DOHH2 (cell line): ENCODE data around the gene HSD17B7.
A peak's percentile ranks its signal among the peaks of the same experiment; 100 is the strongest.

Experiments used
- H3F3A ChIP-seq: fragments of 200-600 bp; sonication (generic), shearing (Covaris generic); 2 replicates; pipeline ENCODE4 v1.6.0; 2016; ENCODE audit warnings: antibody characterized with exemption, mild to moderate bottlenecking; ENCODE audit not compliant: control insufficient read depth, insufficient read depth
- H3K27ac ChIP-seq: fragments of 200-600 bp; sonication (generic); 2 replicates; pipeline ENCODE4 v1.5.1; 2014; ENCODE audit warnings: low read depth, mild to moderate bottlenecking, low read length, moderate library complexity
- H3K27me3 ChIP-seq: fragments of 200-600 bp; sonication (generic); 2 replicates; pipeline ENCODE4 v1.6.1; 2014; ENCODE audit warnings: mild to moderate bottlenecking, low read length, mixed read lengths; ENCODE audit not compliant: control insufficient read depth
- H3K36me3 ChIP-seq: fragments of 200-600 bp; sonication (generic); 2 replicates; pipeline ENCODE4 v1.6.1; 2014; ENCODE audit warnings: mild to moderate bottlenecking, low read length, moderate library complexity, mixed read lengths; ENCODE audit not compliant: control insufficient read depth
- H3K4me1 ChIP-seq: fragments of 200-600 bp; sonication (generic); 2 replicates; pipeline ENCODE4 v1.6.1; 2014; ENCODE audit warnings: mild to moderate bottlenecking, low read length, mixed read lengths; ENCODE audit not compliant: control insufficient read depth
- H3K4me2 ChIP-seq: fragments of 200-600 bp; sonication (generic); 2 replicates; pipeline ENCODE4 v1.6.0; 2014; ENCODE audit warnings: mild to moderate bottlenecking, low read length, moderate library complexity
- H3K4me3 ChIP-seq: fragments of 200-600 bp; sonication (generic); 2 replicates; pipeline ENCODE4 v1.5.1; 2014; ENCODE audit warnings: mild to moderate bottlenecking, low read length, mixed read lengths
- H3K79me2 ChIP-seq: fragments of 200-600 bp; sonication (generic); 2 replicates; pipeline ENCODE4 v1.6.1; 2014; ENCODE audit warnings: mild to moderate bottlenecking, low read length, mixed read lengths; ENCODE audit not compliant: control insufficient read depth
- H3K9me2 ChIP-seq: fragments of 200-600 bp; sonication (generic); replicated peaks from 2 replicates; pipeline ENCODE4 v1.6.1; 2014; ENCODE audit warnings: mild to moderate bottlenecking, low read length, mixed read lengths; ENCODE audit not compliant: control insufficient read depth
- H3K9me3 ChIP-seq: fragments of 200-600 bp; sonication (generic); 2 replicates; pipeline ENCODE4 v1.6.1; 2014; ENCODE audit warnings: antibody characterized with exemption, low read length, mixed read lengths; ENCODE audit not compliant: control insufficient read depth, insufficient read depth
- H4K20me1 ChIP-seq: fragments of 200-600 bp; sonication (generic); 2 replicates; pipeline ENCODE4 v1.6.0; 2014; ENCODE audit warnings: low read depth, mild to moderate bottlenecking, antibody characterized with exemption, low read length, moderate library complexity; ENCODE audit not compliant: control insufficient read depth, insufficient read depth
- CTCF ChIP-seq: fragments of 200-600 bp; sonication (generic); IDR thresholded peaks from one replicate; pipeline ENCODE4 v1.5.1; 2014; ENCODE audit warnings: antibody characterized with exemption, mild to moderate bottlenecking, low read depth, low read length; ENCODE audit not compliant: poor library complexity, severe bottlenecking
- EZH2phosphoT487 ChIP-seq: fragments of 200-600 bp; sonication (generic); IDR thresholded peaks from 2 replicates; pipeline ENCODE4 v1.6.1; 2017; ENCODE audit warnings: borderline replicate concordance, mild to moderate bottlenecking, antibody characterized with exemption, low read length, moderate library complexity, mixed read lengths

HSD17B7 gene

GRCh38 chr1:162849711-162850110 is 59.2 kb downstream of the HSD17B7 start:
- Histone ChIP-seq H3K4me2 (no peak overlapping the region), H3K27me3 (peaks cover 3% of the 10 kb centered on the region; the same call in 1 of the 2 replicates), H3F3A (no peaks in the 10 kb centered on the region), H3K27ac (no peak overlapping the region), H3K36me3 (no peaks in the 10 kb centered on the region), H3K79me2 (no peaks in the 10 kb centered on the region), H3K9me3 (no peaks in the 10 kb centered on the region), H3K4me1 (no peaks in the 10 kb centered on the region), H3K9me2 (no peaks in the 10 kb centered on the region), H4K20me1 (no peaks in the 10 kb centered on the region), H3K4me3 (no peak overlapping the region)
- no peak for TF ChIP-seq EZH2phosphoT487
- TF ChIP-seq CTCF = no peak

GRCh38 chr1:162851341-162851740 is 60.8 kb downstream of the HSD17B7 start:
- H3K4me2 ChIP-seq = no peak overlapping the region
- no peaks in the 10 kb centered on the region for H3F3A ChIP-seq
- no peaks in the 10 kb centered on the region for H3K4me1 ChIP-seq
- no peak overlapping the region for H3K4me3 ChIP-seq
- H3K9me3 ChIP-seq = no peaks in the 10 kb centered on the region
- H3K27me3 ChIP-seq = no peaks in the 10 kb centered on the region
- no peak overlapping the region for H3K27ac ChIP-seq
- no peaks in the 10 kb centered on the region for H3K79me2 ChIP-seq
- H3K36me3 ChIP-seq = no peaks in the 10 kb centered on the region
- H3K9me2 ChIP-seq = no peaks in the 10 kb centered on the region
- no peak for TF ChIP-seq EZH2phosphoT487
- TF ChIP-seq CTCF = no peak
- H4K20me1 ChIP-seq = no peaks in the 10 kb centered on the region

DNA sequence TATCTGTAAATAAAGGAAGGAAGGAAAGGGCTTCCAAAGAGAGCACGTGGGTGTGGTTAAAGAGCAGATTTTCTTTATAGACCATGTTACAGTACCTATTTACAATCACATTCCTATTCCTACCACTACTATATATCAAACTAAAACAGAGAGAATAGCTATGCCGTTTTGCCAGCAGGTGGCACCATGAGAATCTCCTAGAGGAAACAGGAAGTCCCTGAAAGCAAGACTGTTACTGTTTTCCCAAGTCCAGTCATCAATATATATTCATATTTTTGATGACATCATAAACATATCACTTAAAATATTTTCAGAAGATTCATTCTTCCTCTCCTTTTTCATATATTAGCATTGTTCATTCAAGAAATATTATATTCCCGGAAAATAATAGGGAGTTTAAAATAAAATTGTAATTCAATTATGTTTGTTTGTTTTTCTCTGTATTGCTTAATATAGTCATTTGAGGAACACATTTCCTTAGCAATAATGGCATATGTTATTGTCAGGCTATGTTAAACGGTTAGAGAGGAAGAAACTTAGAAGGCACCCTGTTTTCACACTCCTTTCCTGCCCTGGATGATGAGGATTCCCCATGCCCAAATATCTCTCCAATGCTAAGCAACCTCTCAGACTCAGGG is 63.9 kb downstream of the HSD17B7 start:
- Histone ChIP-seq H4K20me1 (no peaks in the 10 kb centered on the region), H3K36me3 (no peaks in the 10 kb centered on the region), H3F3A (no peaks in the 10 kb centered on the region), H3K79me2 (no peaks in the 10 kb centered on the region), H3K27me3 (peaks cover 3% of the 10 kb centered on the region; the same call in 1 of the 2 replicates), H3K9me2 (no peaks in the 10 kb centered on the region), H3K4me2 (no peak overlapping the region), H3K9me3 (no peaks in the 10 kb centered on the region), H3K27ac (no peak overlapping the region), H3K4me3 (no peak overlapping the region), H3K4me1 (no peaks in the 10 kb centered on the region)
- TF ChIP-seq CTCF = peak; percentile 74
- no peak for TF ChIP-seq EZH2phosphoT487
